Activated T-cell treated with anti-CD3 and anti-CD28 coated beads, Interleukin-2, amount 50 U/mL, for 24 hours (primary cell): ENCODE results near the gene RPS6KA5.
"Not testable (repeated sequence)": the region's sequence is repeated elsewhere in the genome, so short reads cannot be mapped to it uniquely, and the experiment has no call there.

Source experiments
- DNase-seq: peaks from one replicate; pipeline ENCODE4 v3.0.0-alpha.2; 2020
- H3K27ac Mint-ChIP-seq: 2 replicates; pipeline ENCODE4 v1.8.0; 2020; ENCODE audit warnings: mild to moderate bottlenecking, mixed read lengths
- H3K27me3 Mint-ChIP-seq: 2 replicates; pipeline ENCODE4 v1.8.0; 2020; ENCODE audit warnings: mixed read lengths
- H3K36me3 Mint-ChIP-seq: 2 replicates; pipeline ENCODE4 v1.8.0; 2020; ENCODE audit warnings: low read depth, mixed read lengths
- H3K4me1 Mint-ChIP-seq: 2 replicates; pipeline ENCODE4 v1.8.0; 2020; ENCODE audit warnings: low read depth, mixed read lengths
- H3K4me3 Mint-ChIP-seq: 2 replicates; pipeline ENCODE4 v1.8.0; 2020; ENCODE audit warnings: mild to moderate bottlenecking, moderate library complexity, mixed read lengths
- H3K9me3 Mint-ChIP-seq: 2 replicates; pipeline ENCODE4 v1.8.0; 2020; ENCODE audit warnings: mixed read lengths

RPS6KA5 gene

DNA sequence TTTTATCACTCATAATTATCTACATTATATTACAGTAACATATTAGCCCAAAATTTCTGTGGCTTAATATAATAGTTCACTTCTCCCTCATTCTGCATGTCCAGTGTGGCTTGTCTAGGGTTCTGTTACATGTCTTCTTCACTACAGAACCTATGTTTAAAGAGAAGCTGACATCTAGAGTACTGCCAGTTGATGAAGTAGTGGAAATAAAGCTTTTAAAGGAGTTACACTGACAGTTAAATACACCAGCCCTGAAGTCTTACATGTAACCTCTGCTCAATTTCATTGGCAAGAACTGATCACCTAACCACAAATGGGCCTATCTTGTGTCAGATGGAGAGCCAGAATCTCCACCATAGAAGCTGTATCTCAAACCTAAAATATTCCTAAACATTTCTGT is 32.9 kb downstream of the RPS6KA5 start:
- Mint-ChIP-seq H3K36me3 (peaks cover 10% of the 10 kb centered on the region), H3K4me1 (peaks cover 65% of the 10 kb centered on the region), H3K27ac (no peak overlapping the region), H3K27me3 (no peaks in the 10 kb centered on the region), H3K4me3 (no peak overlapping the region), H3K9me3 (no peaks in the 10 kb centered on the region)
- DNase-seq = no peak

DNA sequence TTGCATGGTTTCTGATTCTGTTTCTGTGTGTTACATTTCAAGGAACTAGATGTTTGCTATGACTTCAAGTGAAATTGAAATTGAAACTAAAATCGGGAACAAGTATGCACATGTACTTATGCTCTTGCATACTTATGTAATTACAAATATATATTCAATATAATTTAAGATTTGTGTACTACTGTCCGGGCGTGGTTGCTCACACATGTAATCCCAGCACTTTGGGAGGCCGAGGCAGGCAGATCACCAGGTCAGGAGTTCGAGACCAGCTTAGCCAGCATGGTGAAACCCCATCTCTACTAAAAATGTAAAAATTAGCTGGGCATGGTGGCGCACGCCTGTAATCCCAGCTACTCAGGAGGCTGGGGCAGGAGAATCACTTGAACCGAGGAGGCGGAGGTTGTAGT is 37.8 kb downstream of the RPS6KA5 start:
- H3K9me3 Mint-ChIP-seq, H3K27me3 Mint-ChIP-seq: not testable (repeated sequence)
- Mint-ChIP-seq H3K27ac (peak overlapping the region; percentile 94), H3K36me3 (peaks cover 19% of the 10 kb centered on the region), H3K4me1 (peaks cover 75% of the 10 kb centered on the region), H3K4me3 (peak overlapping the region; percentile 60)
- DNase-seq = peak; percentile 57

DNA sequence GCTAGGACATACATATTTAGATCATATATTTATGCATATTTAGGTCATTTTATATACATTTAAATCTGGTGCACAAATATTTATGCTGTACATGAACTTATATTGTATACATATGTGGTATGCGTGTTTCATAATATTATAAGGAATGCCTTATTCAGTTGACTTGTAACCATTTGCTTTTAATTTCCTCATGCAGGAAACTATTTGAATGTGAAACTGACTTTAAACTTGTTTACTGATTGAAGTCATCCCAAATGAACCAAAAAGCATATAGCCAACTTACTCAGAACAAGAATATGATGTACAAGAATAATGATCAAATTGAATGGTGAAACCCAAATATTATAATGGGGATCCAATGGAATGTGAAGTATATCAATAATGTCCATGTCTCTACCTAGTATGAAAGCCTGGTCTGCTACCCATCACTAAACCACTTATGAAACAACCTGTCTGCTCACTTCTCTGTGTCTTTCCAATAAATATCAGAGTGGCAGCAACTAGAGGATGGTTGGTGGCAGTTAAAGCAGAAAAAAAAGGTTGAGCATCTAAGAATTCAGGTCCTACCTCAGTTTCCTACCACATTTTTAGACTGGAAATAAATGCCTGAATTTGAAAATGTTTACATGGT is 38.3 kb downstream of the RPS6KA5 start:
- H3K27ac Mint-ChIP-seq = peak overlapping the region; percentile 94
- peak overlapping the region; percentile 60 for H3K4me3 Mint-ChIP-seq
- no peak for DNase-seq
- H3K4me1 Mint-ChIP-seq = peaks cover 72% of the 10 kb centered on the region
- peaks cover 19% of the 10 kb centered on the region for H3K36me3 Mint-ChIP-seq
- H3K27me3 Mint-ChIP-seq = no peaks in the 10 kb centered on the region
- no peaks in the 10 kb centered on the region for H3K9me3 Mint-ChIP-seq

DNA sequence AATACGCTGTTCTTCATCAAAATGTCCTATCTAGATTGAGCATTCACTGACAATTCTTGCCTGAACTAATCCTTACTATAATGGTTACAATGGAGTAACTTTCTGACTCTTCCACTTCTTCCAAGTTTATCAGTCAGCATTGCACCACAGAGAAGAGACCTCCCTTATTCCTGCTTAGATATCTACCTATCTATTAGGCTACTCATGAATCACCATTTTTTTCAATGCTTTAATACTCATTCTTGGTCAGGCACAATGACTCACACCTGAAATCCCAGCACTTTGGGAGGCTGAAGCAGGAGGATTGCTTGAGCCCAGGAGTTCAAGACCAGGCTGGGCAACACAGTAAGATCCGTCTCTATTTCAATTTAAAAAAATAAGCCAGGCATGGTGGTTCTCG is 39.3 kb downstream of the RPS6KA5 start:
- no peaks in the 10 kb centered on the region for H3K9me3 Mint-ChIP-seq
- peak overlapping the region; percentile 15 for H3K27ac Mint-ChIP-seq
- H3K4me1 Mint-ChIP-seq = peaks cover 74% of the 10 kb centered on the region
- H3K36me3 Mint-ChIP-seq = peaks cover 14% of the 10 kb centered on the region
- no peaks in the 10 kb centered on the region for H3K27me3 Mint-ChIP-seq
- no peak for DNase-seq
- H3K4me3 Mint-ChIP-seq = no peak overlapping the region

DNA sequence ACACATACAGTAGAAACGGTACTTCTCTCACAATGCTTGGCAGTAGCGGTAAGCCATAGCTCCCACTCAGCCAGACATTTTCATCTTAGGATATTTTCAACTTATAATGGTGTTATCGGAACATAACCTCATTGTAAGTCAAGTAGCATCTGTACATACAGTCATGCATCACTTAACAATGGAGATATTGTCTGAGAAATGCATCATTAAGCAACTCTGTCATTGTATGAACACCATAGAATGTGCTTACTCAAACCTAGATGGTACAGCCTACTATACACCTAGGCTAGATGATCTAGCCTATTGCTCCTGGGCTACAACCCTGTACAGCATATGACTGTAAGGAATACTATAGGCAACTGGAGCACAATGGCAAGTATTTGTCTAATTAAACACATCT is 40.8 kb downstream of the RPS6KA5 start:
- peaks cover 9% of the 10 kb centered on the region for H3K36me3 Mint-ChIP-seq
- H3K27me3 Mint-ChIP-seq = no peaks in the 10 kb centered on the region
- H3K27ac Mint-ChIP-seq = no peak overlapping the region
- H3K4me1 Mint-ChIP-seq = peaks cover 73% of the 10 kb centered on the region
- H3K4me3 Mint-ChIP-seq = no peak overlapping the region
- H3K9me3 Mint-ChIP-seq = no peaks in the 10 kb centered on the region
- no peak for DNase-seq

DNA sequence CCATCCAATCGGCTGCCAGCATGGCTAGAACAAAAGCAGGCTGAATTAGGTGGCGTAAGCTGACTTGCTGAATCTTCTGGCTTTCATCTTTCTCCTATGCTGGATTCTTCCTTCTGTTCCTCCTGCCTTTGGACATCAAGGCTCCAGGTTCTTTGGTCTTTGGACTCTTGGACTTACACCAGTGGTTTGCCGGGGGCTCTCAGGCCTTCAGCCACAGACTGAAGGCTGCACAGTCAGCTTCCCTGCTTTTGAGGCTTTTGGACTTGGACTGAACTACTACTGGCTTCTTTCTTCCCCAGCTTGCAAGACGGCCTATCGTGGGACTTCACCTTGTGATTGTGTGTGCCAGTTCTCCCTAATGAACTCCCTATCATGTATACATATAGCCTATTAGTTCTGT is 42.0 kb downstream of the RPS6KA5 start:
- no peak overlapping the region for H3K27ac Mint-ChIP-seq
- no peaks in the 10 kb centered on the region for H3K9me3 Mint-ChIP-seq

DNA sequence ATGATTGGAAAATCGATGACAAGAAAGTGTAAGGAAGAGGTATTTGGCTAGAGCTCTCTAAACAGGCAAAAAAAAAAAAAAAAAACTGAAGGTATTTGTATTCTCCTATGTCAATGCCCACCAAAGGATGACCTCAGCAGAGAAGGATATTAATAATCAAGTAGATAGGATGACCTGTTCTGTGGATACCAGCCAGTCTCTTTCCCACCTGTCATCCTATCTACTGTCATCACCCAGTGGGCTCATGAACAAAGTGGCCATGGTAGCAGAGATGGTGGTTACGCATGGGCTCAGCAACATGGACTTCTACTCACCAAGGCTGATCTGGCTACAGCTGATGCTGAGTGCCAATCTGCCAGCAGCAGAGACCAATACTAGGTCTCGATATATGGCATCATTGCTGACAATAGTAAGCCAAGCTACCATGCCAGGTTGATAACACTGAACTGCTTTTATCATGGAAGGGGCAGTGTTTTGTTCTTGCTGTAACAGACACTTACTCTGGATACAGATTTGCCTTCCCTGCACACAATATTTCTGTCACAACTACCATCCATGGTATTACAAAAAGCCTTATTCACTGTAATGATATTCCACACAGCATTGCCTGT is 43.5 kb downstream of the RPS6KA5 start:
- no peaks in the 10 kb centered on the region for H3K9me3 Mint-ChIP-seq
- DNase-seq = no peak
- no peak overlapping the region for H3K4me3 Mint-ChIP-seq
- H3K27me3 Mint-ChIP-seq = no peaks in the 10 kb centered on the region
- H3K27ac Mint-ChIP-seq = no peak overlapping the region
- peaks cover 9% of the 10 kb centered on the region for H3K36me3 Mint-ChIP-seq
- peaks cover 53% of the 10 kb centered on the region for H3K4me1 Mint-ChIP-seq

More for the DNA sequence above, 42.0 kb downstream of the RPS6KA5 start:
- H3K4me3 Mint-ChIP-seq = no peak overlapping the region
- H3K4me1 Mint-ChIP-seq = peaks cover 64% of the 10 kb centered on the region
- no peak for DNase-seq
- H3K36me3 Mint-ChIP-seq = peaks cover 9% of the 10 kb centered on the region
- no peaks in the 10 kb centered on the region for H3K27me3 Mint-ChIP-seq

DNA sequence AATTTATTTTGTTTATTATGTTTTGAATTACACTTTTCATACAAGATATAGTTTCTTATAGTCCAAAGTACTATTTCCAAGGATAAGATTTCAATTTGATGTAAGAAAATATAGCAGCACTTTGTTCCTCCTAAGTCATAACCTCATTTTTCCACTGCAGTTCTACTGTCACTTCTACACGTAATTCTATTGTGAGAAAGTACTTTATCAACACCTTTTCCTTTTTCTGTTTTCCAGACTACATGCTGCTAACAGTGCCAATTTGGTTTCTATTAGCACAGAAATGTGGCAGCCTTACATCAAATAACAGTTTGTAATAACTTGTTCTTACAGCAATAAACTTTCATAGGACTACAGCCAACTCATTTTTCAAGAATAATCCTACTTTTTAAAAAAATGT is 45.0 kb downstream of the RPS6KA5 start:
- no peaks in the 10 kb centered on the region for H3K27me3 Mint-ChIP-seq
- no peak for DNase-seq
- H3K4me1 Mint-ChIP-seq = peaks cover 49% of the 10 kb centered on the region
- H3K27ac Mint-ChIP-seq = no peak overlapping the region
- no peaks in the 10 kb centered on the region for H3K9me3 Mint-ChIP-seq
- peaks cover 9% of the 10 kb centered on the region for H3K36me3 Mint-ChIP-seq
- no peak overlapping the region for H3K4me3 Mint-ChIP-seq

DNA sequence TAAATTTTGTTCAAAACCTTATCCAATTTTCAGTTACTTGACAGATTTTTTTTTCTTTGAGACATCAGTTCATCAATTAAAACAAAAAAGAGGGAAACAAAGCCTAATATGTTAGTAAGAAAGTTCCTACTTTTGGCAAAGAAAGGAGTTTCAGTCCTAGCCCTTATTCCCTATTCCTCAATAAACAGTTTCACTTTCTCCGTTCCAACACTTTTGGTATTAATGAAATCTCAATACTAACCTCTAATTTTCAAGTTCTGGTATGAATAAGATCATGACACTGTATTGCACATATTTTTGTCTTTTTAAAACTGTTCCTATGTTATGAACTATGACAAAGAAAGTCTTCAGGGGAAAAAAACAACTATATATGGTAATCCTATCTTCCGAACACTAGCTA is 48.4 kb downstream of the RPS6KA5 start:
- no peak for DNase-seq
- Mint-ChIP-seq H3K27me3 (no peaks in the 10 kb centered on the region), H3K4me3 (no peak overlapping the region), H3K27ac (no peak overlapping the region), H3K4me1 (peaks cover 46% of the 10 kb centered on the region), H3K36me3 (no peaks in the 10 kb centered on the region), H3K9me3 (no peaks in the 10 kb centered on the region)

DNA sequence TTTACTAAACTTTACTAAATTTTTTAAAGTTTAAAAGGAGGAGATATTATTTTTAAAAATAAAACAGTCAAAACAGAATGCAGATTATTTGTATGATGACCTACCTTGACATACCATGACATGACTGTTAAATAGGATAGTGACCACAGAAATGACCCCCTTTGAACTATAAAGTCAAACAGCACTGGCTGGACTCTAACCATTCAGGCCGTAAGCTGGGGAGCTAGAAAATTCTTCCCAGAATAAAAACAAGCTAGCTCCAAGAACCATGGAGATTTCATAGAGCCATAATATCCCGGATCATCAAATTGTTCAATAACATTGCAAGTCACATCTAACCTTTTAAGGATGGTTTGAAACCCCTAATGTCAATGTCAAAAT is 50.3 kb downstream of the RPS6KA5 start:
- Mint-ChIP-seq H3K4me3 (no peak overlapping the region), H3K9me3 (no peaks in the 10 kb centered on the region), H3K4me1 (peaks cover 43% of the 10 kb centered on the region), H3K27me3 (no peaks in the 10 kb centered on the region), H3K27ac (no peak overlapping the region), H3K36me3 (no peaks in the 10 kb centered on the region)
- no peak for DNase-seq

DNA sequence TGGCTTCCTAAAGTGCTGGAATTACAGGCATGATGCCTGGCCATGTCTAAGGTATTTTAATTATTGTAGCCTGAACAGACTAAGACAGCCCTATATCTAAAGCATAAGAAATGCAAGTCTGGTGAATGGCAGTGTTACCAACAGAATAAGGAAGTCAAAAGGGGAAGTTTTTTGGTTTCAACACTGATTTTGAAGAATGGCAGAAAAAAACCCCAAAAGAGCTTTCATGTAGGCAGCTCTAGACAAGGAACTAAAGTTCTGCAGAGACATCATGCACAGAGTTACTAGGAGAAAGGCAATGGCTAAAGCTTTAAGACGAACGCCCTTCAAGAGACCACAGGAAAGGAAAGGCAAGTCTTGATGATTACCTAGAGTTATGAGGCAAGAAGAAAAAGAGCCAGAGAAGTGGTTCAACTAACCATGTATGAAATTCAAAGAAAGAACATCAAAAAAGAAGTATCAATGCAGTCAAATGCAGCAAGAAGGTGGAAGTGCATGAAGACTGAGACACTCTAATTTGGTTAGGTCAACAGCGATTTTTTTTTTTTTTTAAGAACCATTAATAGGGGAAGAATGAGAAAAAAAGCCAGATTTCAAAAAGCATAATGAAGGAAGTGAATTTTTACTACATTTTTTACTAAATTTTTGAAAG is 50.8 kb downstream of the RPS6KA5 start:
- Mint-ChIP-seq H3K27me3 (no peaks in the 10 kb centered on the region), H3K27ac (peak overlapping the region; percentile 13), H3K9me3 (no peaks in the 10 kb centered on the region), H3K4me3 (peak overlapping the region; percentile 4), H3K4me1 (peaks cover 40% of the 10 kb centered on the region), H3K36me3 (no peaks in the 10 kb centered on the region)
- DNase-seq = no peak

DNA sequence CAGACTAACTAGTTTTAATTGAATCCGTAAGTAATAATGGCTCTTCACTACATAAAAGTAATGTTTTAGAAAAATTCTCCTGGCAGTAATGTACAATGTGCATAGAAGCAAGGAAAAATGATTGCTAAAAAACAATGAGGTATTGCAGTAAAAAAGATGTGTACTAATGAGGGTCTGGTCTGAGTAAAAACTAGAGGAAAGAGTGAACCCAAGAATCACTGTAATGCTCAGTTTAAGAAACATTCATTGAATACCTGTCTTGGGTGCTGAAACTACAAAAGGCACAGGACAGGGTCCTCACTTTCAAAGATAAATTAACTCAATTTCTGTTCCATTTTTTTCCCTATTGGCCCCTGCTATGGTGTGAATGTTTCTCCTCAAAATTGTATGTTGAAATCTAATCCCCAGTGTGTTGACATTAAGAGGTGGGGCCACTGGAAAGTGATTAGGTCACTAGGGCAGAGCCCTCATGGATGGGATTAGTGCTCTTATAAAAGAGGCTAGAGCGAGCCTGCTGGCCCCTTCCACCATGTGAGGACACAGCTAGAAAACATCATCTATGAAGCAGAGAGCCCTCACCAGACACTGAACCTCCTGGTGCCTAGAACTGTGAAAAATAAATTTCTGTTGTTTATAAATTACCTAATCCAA is 51.6 kb downstream of the RPS6KA5 start:
- Mint-ChIP-seq H3K36me3 (no peaks in the 10 kb centered on the region), H3K27me3 (no peaks in the 10 kb centered on the region), H3K4me1 (peaks cover 40% of the 10 kb centered on the region), H3K9me3 (no peaks in the 10 kb centered on the region), H3K27ac (no peak overlapping the region), H3K4me3 (no peak overlapping the region)
- DNase-seq = no peak

DNA sequence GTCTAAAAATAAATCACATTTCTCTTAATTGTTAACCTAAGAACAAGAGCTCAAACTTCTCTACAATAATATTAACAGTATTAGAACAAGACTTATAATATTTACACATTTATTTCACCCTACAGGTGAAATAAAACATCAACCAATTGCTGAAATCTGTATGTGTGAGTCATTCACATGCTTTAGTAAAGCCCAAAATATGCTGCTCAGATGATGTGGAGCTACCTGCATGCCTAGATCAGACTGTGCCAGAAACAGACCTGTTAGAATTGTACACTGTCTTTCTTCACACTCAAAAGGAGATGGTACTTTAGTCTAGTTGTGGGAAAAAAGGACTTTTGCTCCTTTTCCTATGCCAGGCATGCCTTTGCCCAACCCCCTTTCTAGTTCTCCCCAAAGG is 54.7 kb downstream of the RPS6KA5 start:
- Mint-ChIP-seq H3K27me3 (no peaks in the 10 kb centered on the region), H3K9me3 (no peaks in the 10 kb centered on the region), H3K4me1 (peaks cover 42% of the 10 kb centered on the region), H3K36me3 (peaks cover 4% of the 10 kb centered on the region), H3K4me3 (no peak overlapping the region), H3K27ac (no peak overlapping the region)
- DNase-seq = no peak

DNA sequence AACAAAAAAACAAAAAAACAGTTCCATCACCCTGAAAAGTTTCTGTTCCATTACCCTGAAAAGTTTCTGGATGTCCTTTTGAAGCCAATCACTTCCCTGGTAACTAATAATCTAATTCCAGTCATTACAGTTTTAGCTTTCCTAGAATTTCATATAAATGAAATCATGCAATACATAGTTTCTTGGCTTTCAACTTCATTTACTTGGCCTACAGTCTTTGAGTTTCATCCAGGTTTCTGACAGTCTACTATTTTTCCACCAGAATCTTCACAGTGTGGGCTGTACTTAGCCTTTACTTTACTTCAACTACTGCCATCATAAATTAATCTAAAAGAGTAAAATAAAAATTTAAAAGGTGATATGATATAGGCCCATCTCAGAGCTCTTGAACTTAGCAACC is 55.5 kb downstream of the RPS6KA5 start:
- H3K4me3 Mint-ChIP-seq = no peak overlapping the region
- H3K27ac Mint-ChIP-seq = no peak overlapping the region
- DNase-seq = no peak
- H3K27me3 Mint-ChIP-seq = no peaks in the 10 kb centered on the region
- peaks cover 7% of the 10 kb centered on the region for H3K36me3 Mint-ChIP-seq
- no peaks in the 10 kb centered on the region for H3K9me3 Mint-ChIP-seq
- H3K4me1 Mint-ChIP-seq = peaks cover 36% of the 10 kb centered on the region

DNA sequence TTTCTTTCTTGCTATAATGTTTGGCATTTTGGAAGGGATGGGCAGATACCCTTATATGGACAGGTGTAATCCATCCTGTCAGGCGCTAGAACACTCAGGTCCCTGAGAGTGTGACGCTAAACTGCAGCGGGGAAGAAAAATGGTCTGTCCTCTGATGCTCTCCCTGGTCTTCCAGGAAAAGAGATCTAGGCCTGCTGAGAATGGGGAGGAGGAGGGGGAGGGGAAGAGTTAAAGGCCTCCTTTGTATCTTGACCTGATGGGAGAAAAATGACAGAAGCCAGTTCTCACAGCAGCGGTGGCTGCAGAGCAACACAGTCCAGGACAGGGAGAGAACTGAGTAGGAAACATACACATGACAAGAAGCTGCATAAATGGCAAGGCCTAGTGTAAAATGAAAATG is 61.1 kb downstream of the RPS6KA5 start:
- Mint-ChIP-seq H3K27ac (no peak overlapping the region), H3K4me1 (peaks cover 21% of the 10 kb centered on the region), H3K36me3 (peaks cover 45% of the 10 kb centered on the region), H3K4me3 (no peak overlapping the region), H3K9me3 (no peaks in the 10 kb centered on the region), H3K27me3 (no peaks in the 10 kb centered on the region)
- no peak for DNase-seq
